GM23338 (cell line): ENCODE data around the gene PRDM5. TPM values are rescaled to one million over a fixed set of nuclear protein-coding genes. Genes with fewer than 3 reads are reported as not detected.

Source experiments
- ATAC-seq: fragments of 200-7000 bp; cut with Tn5 transposase; 3 replicates; pipeline ENCODE4 v1.9.1; 2020
- DNase-seq: peaks from one replicate; pipeline ENCODE4 v3.0.0-alpha.2; 2015; ENCODE audit warnings: low spot score
- H2AFZ ChIP-seq: fragments of 200-600 bp; sonication (generic); 2 replicates; pipeline ENCODE4 v1.8.0; 2016; ENCODE audit warnings: antibody characterized with exemption, mild to moderate bottlenecking, moderate library complexity
- H3F3A ChIP-seq: fragments of 200-600 bp; sonication (generic); replicated peaks from 2 replicates; pipeline ENCODE4 v1.8.0; 2017; ENCODE audit warnings: antibody characterized with exemption, mixed run types, low read depth
- H3K27ac ChIP-seq: fragments of 200-600 bp; sonication (generic); 2 replicates; pipeline ENCODE4 v1.6.1; 2016; ENCODE audit warnings: low read depth
- H3K27me3 ChIP-seq: fragments of 200-600 bp; sonication (generic); 2 replicates; pipeline ENCODE4 v1.8.0; 2016; ENCODE audit warnings: mild to moderate bottlenecking, mixed run types, moderate library complexity; ENCODE audit not compliant: insufficient read depth
- H3K36me3 ChIP-seq: fragments of 200-600 bp; sonication (generic); 2 replicates; pipeline ENCODE4 v1.8.0; 2016; ENCODE audit warnings: mild to moderate bottlenecking; ENCODE audit not compliant: insufficient read depth
- H3K4me1 ChIP-seq: fragments of 200-600 bp; sonication (generic); 2 replicates; pipeline ENCODE4 v1.8.0; 2016; ENCODE audit warnings: mild to moderate bottlenecking, moderate library complexity; ENCODE audit not compliant: insufficient read depth
- H3K4me2 ChIP-seq: fragments of 200-600 bp; sonication (generic); 2 replicates; pipeline ENCODE4 v1.7.1; 2017; ENCODE audit warnings: mixed run types
- H3K4me3 ChIP-seq: fragments of 200-600 bp; sonication (generic); 2 replicates; pipeline ENCODE4 v1.6.1; 2016; ENCODE audit warnings: mixed run types
- H3K79me2 ChIP-seq: fragments of 200-600 bp; sonication (generic); replicated peaks from 2 replicates; pipeline ENCODE4 v1.8.0; 2017; ENCODE audit warnings: mild to moderate bottlenecking; ENCODE audit not compliant: insufficient read depth
- H3K9me2 ChIP-seq: fragments of 200-600 bp; sonication (generic); 2 replicates; pipeline ENCODE4 v1.8.0; 2017; ENCODE audit not compliant: insufficient read depth
- H4K20me1 ChIP-seq: fragments of 200-600 bp; sonication (generic); replicated peaks from 2 replicates; pipeline ENCODE4 v1.8.0; 2017; ENCODE audit warnings: mild to moderate bottlenecking; ENCODE audit not compliant: insufficient read depth
- H3K27ac Mint-ChIP-seq: 2 replicates; pipeline ENCODE4 v1.8.0; 2020; ENCODE audit warnings: inconsistent platforms, mild to moderate bottlenecking, moderate library complexity, mixed read lengths
- H3K27me3 Mint-ChIP-seq: 3 replicates; pipeline ENCODE4 v1.8.0; 2022; ENCODE audit warnings: low read depth, mild to moderate bottlenecking, moderate library complexity, mixed read lengths, inconsistent platforms; ENCODE audit not compliant: insufficient read depth, poor library complexity
- H3K36me3 Mint-ChIP-seq: 3 replicates; pipeline ENCODE4 v1.8.0; 2021; ENCODE audit warnings: low read depth, mild to moderate bottlenecking, inconsistent platforms, moderate library complexity, mixed read lengths
- H3K4me1 Mint-ChIP-seq: 3 replicates; pipeline ENCODE4 v1.8.0; 2020; ENCODE audit warnings: mild to moderate bottlenecking, inconsistent platforms, mixed read lengths
- H3K4me3 Mint-ChIP-seq: 3 replicates; pipeline ENCODE4 v1.8.0; 2021; ENCODE audit warnings: moderate library complexity, mild to moderate bottlenecking, inconsistent platforms, mixed read lengths
- H3K9me3 Mint-ChIP-seq: 3 replicates; pipeline ENCODE4 v1.8.0; 2020; ENCODE audit warnings: moderate library complexity, mild to moderate bottlenecking, inconsistent platforms, mixed read lengths
- CREB1 ChIP-seq: fragments of 250-450 bp; sonication (Bioruptor Pico); IDR thresholded peaks from 2 replicates; pipeline ENCODE4 v1.5.0; 2020; ENCODE audit warnings: low read depth, mild to moderate bottlenecking, moderate library complexity
- CTCF ChIP-seq, 2 experiments: fragments of 200-600 bp in 1 of 2; sonication (generic) in 1 of 2; conservative IDR thresholded peaks; 2 replicates each; pipeline versions ENCODE4 v1.5.1 to v1.6.1; 2016 to 2017; ENCODE audit warnings: antibody characterized with exemption in 2 of 2, low read depth in 2 of 2, mild to moderate bottlenecking in 2 of 2, moderate library complexity in 1 of 2
- EZH2 ChIP-seq: fragments of 200-600 bp; sonication (generic); IDR thresholded peaks from one replicate; pipeline ENCODE4 v1.8.0; 2017; ENCODE audit warnings: antibody characterized with exemption, mild to moderate bottlenecking, low read depth; ENCODE audit not compliant: unreplicated experiment
- JUNB ChIP-seq: IDR thresholded peaks from one replicate; pipeline ENCODE4 v1.6.1; 2016; ENCODE audit warnings: antibody characterized with exemption; ENCODE audit not compliant: unreplicated experiment
- POLR2AphosphoS5 ChIP-seq: IDR thresholded peaks from 2 replicates; pipeline ENCODE4 v1.6.1; 2016; ENCODE audit warnings: antibody characterized with exemption, low read depth
- STAT1 ChIP-seq: IDR thresholded peaks from one replicate; pipeline ENCODE4 v1.6.1; 2016; ENCODE audit warnings: antibody characterized with exemption; ENCODE audit not compliant: unreplicated experiment
- polyA plus RNA-seq: library from polyadenylated mRNA; unstranded; fragments of >200 nt; fragmentation: Nextera tagmentation; extraction: Ambion mirVana; gene quantifications from 2 replicates; pipeline ENCODE4 v1.2.1, GENCODE V29; 2016
- total RNA-seq: library from RNA; depleted of rRNA; stranded (reverse); fragments of >200 nt; shearing (Covaris generic); gene quantifications from 2 replicates; pipeline ENCODE4 v1.2.3, GENCODE V29; 2014

Gene PRDM5
- total and polyA plus RNA-seq, 2 experiments from 2014 or later = 11.2 to 40.4 TPM

DNA sequence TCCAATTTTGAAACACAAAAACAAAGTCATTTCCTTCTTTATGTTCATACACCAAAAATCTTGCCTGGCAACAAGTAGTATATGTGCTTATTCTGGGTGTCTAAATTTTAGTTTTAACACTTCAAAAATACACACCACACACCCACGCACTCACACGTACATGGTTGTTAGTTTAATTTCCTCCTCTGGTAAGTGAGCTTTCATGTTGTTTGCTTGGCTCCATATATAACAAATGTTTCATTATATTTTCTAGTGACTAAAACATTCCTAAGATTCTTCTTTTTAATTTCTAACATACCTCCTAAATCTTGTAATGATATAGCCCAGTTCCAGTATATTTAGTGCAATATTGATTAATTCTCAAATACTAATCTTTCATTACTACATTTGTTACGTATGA, 80.9 kb downstream of the PRDM5 start:
- TF ChIP-seq CTCF (conservative IDR thresholded peaks at IDR 0.05; ENCODE audit: low read depth in 2 of 2) = no peak
- no peak overlapping the region for H3K4me3 Mint-ChIP-seq
- Histone ChIP-seq H3K79me2 (0 out of 2 replicates have a peak, but pooled peaks cover 5% of the 10 kb centered on the region), H3K4me1 (no peaks in the 10 kb centered on the region), H3K4me3 (no peak overlapping the region), H4K20me1 (no peaks in the 10 kb centered on the region; the same call in 1 of the 2 replicates), H3K27me3 (no peaks in the 10 kb centered on the region), H3K9me2 (no peaks in the 10 kb centered on the region), H2AFZ (no peak overlapping the region), H3K4me2 (no peak overlapping the region), H3K36me3 (no peaks in the 10 kb centered on the region), H3K27ac (no peak overlapping the region), H3F3A (no peaks in the 10 kb centered on the region)
- peaks cover 7% of the 10 kb centered on the region for H3K36me3 Mint-ChIP-seq
- DNase-seq (no peak), ATAC-seq (no peak)
- no peaks in the 10 kb centered on the region for H3K27me3 Mint-ChIP-seq
- H3K27ac Mint-ChIP-seq = no peak overlapping the region
- H3K9me3 Mint-ChIP-seq = no peaks in the 10 kb centered on the region
- peaks cover 8% of the 10 kb centered on the region; the same call in 2 of the 3 replicates for H3K4me1 Mint-ChIP-seq

DNA sequence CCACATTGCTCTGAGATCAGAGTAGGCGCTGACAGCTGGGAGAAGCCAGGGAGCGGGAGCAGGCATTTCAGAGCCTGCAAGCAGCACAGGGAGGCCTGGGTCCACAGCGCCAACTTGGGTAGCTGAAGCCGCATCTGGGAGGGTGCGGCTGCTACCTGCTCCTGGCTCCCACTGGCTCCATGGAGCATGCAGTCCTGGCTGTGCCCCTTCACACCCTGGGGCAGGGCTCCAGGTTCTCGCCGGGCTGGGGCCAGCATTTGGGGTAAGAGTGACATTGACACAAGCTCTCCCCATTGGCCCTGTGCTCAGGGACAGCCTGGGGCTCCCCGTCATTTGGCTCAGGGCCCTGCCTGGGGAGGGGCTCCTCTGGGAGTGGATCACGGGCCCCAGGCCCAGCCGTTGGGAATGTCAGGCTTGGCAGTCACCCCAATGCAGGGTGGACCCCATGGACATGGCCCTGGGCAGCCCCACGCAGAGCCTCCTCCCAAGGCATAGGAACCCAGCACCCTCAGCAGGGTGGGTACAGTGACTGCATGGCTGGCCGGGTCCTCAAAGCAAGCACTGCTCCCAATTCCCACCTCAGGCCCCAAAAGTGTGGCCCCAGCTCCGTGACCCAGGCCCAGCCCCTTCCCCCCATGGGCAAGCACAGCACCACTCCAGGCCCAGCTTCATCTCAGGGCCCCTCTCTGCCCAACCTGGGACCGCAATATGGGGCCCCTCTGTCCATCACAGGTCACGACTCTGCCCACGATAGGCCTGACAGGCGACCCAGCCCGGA, 82.4 kb downstream of the PRDM5 start:
- Histone ChIP-seq H2AFZ (no peak overlapping the region), H3K79me2 (0 out of 2 replicates have a peak, but pooled peaks cover 5% of the 10 kb centered on the region), H3K27ac (no peak overlapping the region), H3K4me1 (no peaks in the 10 kb centered on the region), H3K4me2 (no peak overlapping the region), H3F3A (no peaks in the 10 kb centered on the region), H3K4me3 (no peak overlapping the region), H3K36me3 (no peaks in the 10 kb centered on the region), H4K20me1 (no peaks in the 10 kb centered on the region; the same call in 1 of the 2 replicates), H3K27me3 (no peaks in the 10 kb centered on the region), H3K9me2 (no peaks in the 10 kb centered on the region)
- TF ChIP-seq EZH2 (no peak), STAT1 (no peak), CREB1 (no peak), POLR2AphosphoS5 (no peak), CTCF (conservative IDR thresholded peaks at IDR 0.05; ENCODE audit: low read depth in 2 of 2) (no peak), JUNB (no peak)
- Mint-ChIP-seq H3K4me3 (no peak overlapping the region), H3K9me3 (peaks cover under 1% of the 10 kb centered on the region; the same call in 1 of the 3 replicates), H3K4me1 (peaks cover 8% of the 10 kb centered on the region; the same call in 2 of the 3 replicates), H3K27ac (no peak overlapping the region), H3K36me3 (peaks cover 16% of the 10 kb centered on the region), H3K27me3 (no peaks in the 10 kb centered on the region)
- DNase-seq (no peak), ATAC-seq (no peak)
